Right lung (tissue), 5 donors: ENCODE measurements around the gene PDE3A. TPM values are rescaled to one million over a fixed set of nuclear protein-coding genes. Genes with fewer than 3 reads are reported as not detected.

Experiments
- DNase-seq, 2 donors: peaks; one replicate each; pipeline ENCODE4 v3.0.0-alpha.2; 2013
- polyA plus RNA-seq, 5 donors: library from polyadenylated mRNA; unstranded; fragments of 120-200 nt; gene quantifications; one replicate each; pipeline versions ENCODE4 v1.2.1 to v1.2.3, GENCODE V29; 2013; ENCODE audit warnings: inconsistent platforms in 1 of 5, low replicate concordance in 1 of 5; ENCODE audit not compliant: insufficient read length in 5 of 5, insufficient read depth in 1 of 5

The PDE3A gene
- polyA plus RNA-seq, 5 donors, result 4.5 to 9.2 (median 7.3) TPM

GRCh38 chr12:20492251-20492760 is 124.0 kb downstream of the PDE3A start:
- DNase-seq, result no peak

- DNase-seq, result no peak
Measured at GRCh38 chr12:20493934-20494333, 125.6 kb downstream of the PDE3A start.

- no peak for DNase-seq
Measured at GRCh38 chr12:20494851-20495250, 126.5 kb downstream of the PDE3A start.

GRCh38 chr12:20495997-20496396 is 127.7 kb downstream of the PDE3A start:
- DNase-seq, result no peak

GRCh38 chr12:20497707-20498106 is 129.4 kb downstream of the PDE3A start:
- no peak for DNase-seq

- DNase-seq, result no peak
Measured at GRCh38 chr12:20501958-20502357, 133.6 kb downstream of the PDE3A start.

- DNase-seq, result no peak
Measured at GRCh38 chr12:20503858-20504257, 135.5 kb downstream of the PDE3A start.

GRCh38 chr12:20505056-20505455 is 136.7 kb downstream of the PDE3A start:
- DNase-seq, result no peak

- DNase-seq, result no peak
Measured at GRCh38 chr12:20507056-20507455, 138.7 kb downstream of the PDE3A start.

- no peak for DNase-seq
Measured at GRCh38 chr12:20507711-20508110, 139.4 kb downstream of the PDE3A start.

- DNase-seq, result no peak
Measured at GRCh38 chr12:20508359-20508758, 140.0 kb downstream of the PDE3A start.

- DNase-seq, result no peak
Measured at GRCh38 chr12:20508962-20509361, 140.6 kb downstream of the PDE3A start.

GRCh38 chr12:20510811-20511210 is 142.5 kb downstream of the PDE3A start:
- DNase-seq, result no peak

- no peak for DNase-seq
Measured at GRCh38 chr12:20513189-20513588, 144.9 kb downstream of the PDE3A start.

- no peak for DNase-seq
Measured at GRCh38 chr12:20514598-20514997, 146.3 kb downstream of the PDE3A start.

- peak in 1 of 2 donors; percentile 12 for DNase-seq
Measured at GRCh38 chr12:20520532-20520931, 152.2 kb downstream of the PDE3A start.

GRCh38 chr12:20523658-20524057 is 155.3 kb downstream of the PDE3A start:
- DNase-seq, result no peak

- no peak for DNase-seq
Measured at GRCh38 chr12:20524113-20524512, 155.8 kb downstream of the PDE3A start.

GRCh38 chr12:20525064-20525610 is 156.8 kb downstream of the PDE3A start:
- DNase-seq, result no peak

GRCh38 chr12:20527417-20528163 is 159.3 kb downstream of the PDE3A start:
- no peak for DNase-seq

GRCh38 chr12:20528208-20528607 is 159.9 kb downstream of the PDE3A start:
- DNase-seq, result no peak

GRCh38 chr12:20546267-20546666 is 177.9 kb downstream of the PDE3A start:
- DNase-seq, result no peak

GRCh38 chr12:20547816-20548575 is 179.7 kb downstream of the PDE3A start:
- DNase-seq, result peak; percentile 12 to 36
